GM21381 (cell line): Measurements from ENCODE around the gene SLC20A1.
A peak's percentile ranks its signal among the peaks of the same experiment; 100 is the strongest.

Experiments used
- ATAC-seq: cut with Tn5 transposase; IDR thresholded peaks from one replicate; pipeline ENCODE4 v1.9.1; 2021; ENCODE audit warnings: mild to moderate bottlenecking, moderate library complexity; ENCODE audit not compliant: unreplicated experiment

Gene SLC20A1

GRCh38 chr2:112674229-112674628 lies 28.5 kb downstream of the SLC20A1 start:
- ATAC-seq, result no peak

- no peak for ATAC-seq
Measured at GRCh38 chr2:112679484-112679883, 33.7 kb downstream of the SLC20A1 start.

GRCh38 chr2:112680666-112681101 lies 34.9 kb downstream of the SLC20A1 start:
- no peak for ATAC-seq

- no peak for ATAC-seq
Measured at GRCh38 chr2:112682101-112682500, 36.4 kb downstream of the SLC20A1 start.

GRCh38 chr2:112683550-112684414 lies 38.0 kb downstream of the SLC20A1 start:
- ATAC-seq, result no peak

GRCh38 chr2:112684415-112684775 lies 38.7 kb downstream of the SLC20A1 start:
- ATAC-seq, result no peak

GRCh38 chr2:112685271-112685884 lies 39.6 kb downstream of the SLC20A1 start:
- ATAC-seq, result no peak

- no peak for ATAC-seq
Measured at GRCh38 chr2:112686348-112687217, 40.8 kb downstream of the SLC20A1 start.

- ATAC-seq, result no peak
Measured at GRCh38 chr2:112687522-112687921, 41.8 kb downstream of the SLC20A1 start.

GRCh38 chr2:112688086-112688880 lies 42.5 kb downstream of the SLC20A1 start:
- no peak for ATAC-seq

GRCh38 chr2:112690853-112691401 lies 45.2 kb downstream of the SLC20A1 start:
- ATAC-seq, result no peak

GRCh38 chr2:112691881-112692281 lies 46.1 kb downstream of the SLC20A1 start:
- no peak for ATAC-seq

- peak; percentile 74 for ATAC-seq
Measured at GRCh38 chr2:112692495-112692911, 46.8 kb downstream of the SLC20A1 start.

- ATAC-seq, result no peak
Measured at GRCh38 chr2:112692918-112693317, 47.2 kb downstream of the SLC20A1 start.

GRCh38 chr2:112693596-112693995 lies 47.9 kb downstream of the SLC20A1 start:
- no peak for ATAC-seq

GRCh38 chr2:112694182-112694581 lies 48.4 kb downstream of the SLC20A1 start:
- no peak for ATAC-seq

- ATAC-seq, result no peak
Measured at GRCh38 chr2:112698834-112699515, 53.2 kb downstream of the SLC20A1 start.

- no peak for ATAC-seq
Measured at GRCh38 chr2:112699984-112700667, 54.4 kb downstream of the SLC20A1 start.

GRCh38 chr2:112701052-112701451 lies 55.3 kb downstream of the SLC20A1 start:
- no peak for ATAC-seq
